Smooth muscle cell (in vitro differentiated cells): ENCODE data around the gene YOD1. TPM values are rescaled to one million over a fixed set of nuclear protein-coding genes. Genes with fewer than 3 reads are reported as not detected.

ENCODE experiments used
- DNase-seq: peaks from one replicate; lab custom pipeline; 2025; ENCODE audit not compliant: unreplicated experiment; lab: John Stamatoyannopoulos, UW
- H2AFZ ChIP-seq: fragments of 200-600 bp; sonication (generic); 2 replicates; pipeline ENCODE4 v1.6.0; 2016; ENCODE audit warnings: antibody characterized with exemption, low read depth, mild to moderate bottlenecking
- H3F3A ChIP-seq: fragments of 200-600 bp; sonication (generic); 2 replicates; pipeline ENCODE4 v1.6.0; 2017; ENCODE audit warnings: antibody characterized with exemption, low read depth
- H3K27ac ChIP-seq: fragments of 200-600 bp; sonication (generic); 2 replicates; pipeline ENCODE4 v1.5.1; 2016; ENCODE audit warnings: low read depth, mild to moderate bottlenecking
- H3K27me3 ChIP-seq: fragments of 200-600 bp; sonication (generic); 2 replicates; pipeline ENCODE4 v1.6.1; 2016; ENCODE audit warnings: low read depth, mild to moderate bottlenecking
- H3K36me3 ChIP-seq: fragments of 200-600 bp; sonication (generic); 2 replicates; pipeline ENCODE4 v1.5.1; 2016; ENCODE audit warnings: low read depth
- H3K4me1 ChIP-seq: fragments of 200-600 bp; sonication (generic); 2 replicates; pipeline ENCODE4 v1.5.1; 2016; ENCODE audit warnings: low read depth
- H3K4me2 ChIP-seq: fragments of 200-600 bp; sonication (generic); 2 replicates; pipeline ENCODE4 v1.6.0; 2016; ENCODE audit warnings: mild to moderate bottlenecking
- H3K4me3 ChIP-seq: fragments of 200-600 bp; sonication (generic); 2 replicates; pipeline ENCODE4 v1.5.1; 2016; ENCODE audit warnings: mild to moderate bottlenecking
- H3K79me2 ChIP-seq: fragments of 200-600 bp; sonication (generic); 2 replicates; pipeline ENCODE4 v1.6.0; 2016; ENCODE audit warnings: low read depth, mild to moderate bottlenecking
- H3K9ac ChIP-seq: fragments of 200-600 bp; sonication (generic); 2 replicates; pipeline ENCODE4 v1.6.0; 2016; ENCODE audit warnings: low read depth
- H3K9me3 ChIP-seq: fragments of 200-600 bp; sonication (generic); replicated peaks from 2 replicates; pipeline ENCODE4 v1.5.1; 2016; ENCODE audit warnings: low read depth
- H4K20me1 ChIP-seq: fragments of 200-600 bp; sonication (generic); 2 replicates; pipeline ENCODE4 v1.6.0; 2016; ENCODE audit warnings: low read depth
- CTCF ChIP-seq: fragments of 200-600 bp; sonication (generic); IDR thresholded peaks from 2 replicates; pipeline ENCODE4 v1.5.1; 2017; ENCODE audit warnings: borderline replicate concordance, mild to moderate bottlenecking, antibody characterized with exemption; ENCODE audit not compliant: insufficient read depth, poor library complexity, severe bottlenecking
- WGBS: methylation state at CpG from one replicate; pipeline ENCODE4 v1.1.7; 2016; ENCODE audit warnings: low lambda C conversion rate; 5-methylcytosine and 5-hydroxymethylcytosine counted together
- polyA plus RNA-seq: library from polyadenylated mRNA; unstranded; fragments of >200 nt; fragmentation: Nextera tagmentation; extraction: Ambion mirVana; gene quantifications from 2 replicates; pipeline ENCODE4 v1.2.1, GENCODE V29; 2016
- total RNA-seq: library from RNA; depleted of rRNA; stranded (reverse); fragments of >200 nt; gene quantifications from 2 replicates; pipeline ENCODE4 v1.2.3, GENCODE V29; 2014

The YOD1 gene
- total and polyA plus RNA-seq, 2 experiments from 2014 or later, result 3.8 to 31.9 TPM

- 45% methylated on average over 6 of the region's 6 CpGs for WGBS
- H3K36me3 ChIP-seq, result no peaks in the 10 kb centered on the region
- no peaks in the 10 kb centered on the region for H3K4me1 ChIP-seq
- no peaks in the 10 kb centered on the region for H3K27me3 ChIP-seq
- H3F3A ChIP-seq, result no peaks in the 10 kb centered on the region
- H3K27ac ChIP-seq, result no peak overlapping the region
- H3K9me3 ChIP-seq, result no peaks in the 10 kb centered on the region
- H3K9ac ChIP-seq, result no peak overlapping the region
- H4K20me1 ChIP-seq, result no peaks in the 10 kb centered on the region
- H3K4me3 ChIP-seq, result no peak overlapping the region
- H3K79me2 ChIP-seq, result no peaks in the 10 kb centered on the region
- no peak overlapping the region for H3K4me2 ChIP-seq
- DNase-seq, result peak; percentile 4
- peak; percentile 88 for TF ChIP-seq CTCF
- no peak overlapping the region for H2AFZ ChIP-seq
Observed at GRCh38 chr1:207077470-207078377, 26.7 kb upstream of the YOD1 start.

- WGBS, result 98% methylated on average over 1 of the region's 1 CpG
- no peak for TF ChIP-seq CTCF
- no peaks in the 10 kb centered on the region for H3K27me3 ChIP-seq
Observed at GRCh38 chr1:207077012-207077411, 26.0 kb upstream of the YOD1 start.

GRCh38 chr1:207076181-207076955 is 25.4 kb upstream of the YOD1 start:
- H3K27ac ChIP-seq, result no peak overlapping the region
- no peaks in the 10 kb centered on the region for H3F3A ChIP-seq
- no peaks in the 10 kb centered on the region for H4K20me1 ChIP-seq
- no peak overlapping the region for H3K9ac ChIP-seq
- no peak for DNase-seq
- no peak overlapping the region for H3K4me2 ChIP-seq
- no peaks in the 10 kb centered on the region for H3K27me3 ChIP-seq
- TF ChIP-seq CTCF, result no peak
- no peaks in the 10 kb centered on the region for H3K79me2 ChIP-seq
- WGBS, result 93% methylated on average over 5 of the region's 5 CpGs
- no peaks in the 10 kb centered on the region for H3K36me3 ChIP-seq
- H3K4me1 ChIP-seq, result no peaks in the 10 kb centered on the region
- no peak overlapping the region for H3K4me3 ChIP-seq
- no peaks in the 10 kb centered on the region for H3K9me3 ChIP-seq
- no peak overlapping the region for H2AFZ ChIP-seq

More at GRCh38 chr1:207077012-207077411, 26.0 kb upstream of the YOD1 start:
- no peaks in the 10 kb centered on the region for H4K20me1 ChIP-seq
- no peak overlapping the region for H3K27ac ChIP-seq
- H3K4me1 ChIP-seq, result no peaks in the 10 kb centered on the region
- no peak for DNase-seq
- no peaks in the 10 kb centered on the region for H3F3A ChIP-seq
- H3K9ac ChIP-seq, result no peak overlapping the region
- no peak overlapping the region for H3K4me3 ChIP-seq
- no peak overlapping the region for H2AFZ ChIP-seq
- no peak overlapping the region for H3K4me2 ChIP-seq
- no peaks in the 10 kb centered on the region for H3K36me3 ChIP-seq
- no peaks in the 10 kb centered on the region for H3K79me2 ChIP-seq
- no peaks in the 10 kb centered on the region for H3K9me3 ChIP-seq
